ENCODE results near the gene BOLA1.
"Not testable (repeated sequence)": the region's sequence is repeated elsewhere in the genome, so short reads cannot be mapped to it uniquely, and the experiment has no call there.

The BOLA1 gene

GRCh38 chr1:149899460-149900284 lies at the start of gene BOLA1:
Gene BOLA1 (plus strand): TSS chr1:149899568. CDS start chr1:149900060, 492 bp downstream.
- DNase-seq (ENCODE audit: low spot score): peak; percentile 95
- no peak for TF ChIP-seq CTCF (IDR thresholded peaks at IDR 0.05; ENCODE audit: borderline replicate concordance, control extremely low read depth, extremely low read depth, insufficient read depth, missing control alignments)
- in situ Hi-C loops (cut with MboI; ENCODE audit: low sequenced_read_pairs, unreplicated experiment): loop anchor here (10.0 kb wide), 1 partner anchor 155 kb away; no protein-coding TSS in a partner anchor

- TF ChIP-seq CTCF (IDR thresholded peaks at IDR 0.05; ENCODE audit: borderline replicate concordance, control extremely low read depth, extremely low read depth, insufficient read depth, missing control alignments): no peak
- no peak for DNase-seq (ENCODE audit: low spot score)
- in situ Hi-C loops (cut with MboI; ENCODE audit: low sequenced_read_pairs, unreplicated experiment): no loop called here
Measured at GRCh38 chr1:149849947-149850360, 49.4 kb upstream of the BOLA1 start.

- DNase-seq (ENCODE audit: low spot score); in situ Hi-C loops (cut with MboI; ENCODE audit: low sequenced_read_pairs, unreplicated experiment): not testable (repeated sequence)
Measured at GRCh38 chr1:149850732-149851345, 48.5 kb upstream of the BOLA1 start.

GRCh38 chr1:149851585-149852213 lies 47.7 kb upstream of the BOLA1 start:
- DNase-seq (ENCODE audit: low spot score); in situ Hi-C loops (cut with MboI; ENCODE audit: low sequenced_read_pairs, unreplicated experiment): not testable (repeated sequence)

- in situ Hi-C loops (cut with MboI; ENCODE audit: low sequenced_read_pairs, unreplicated experiment); DNase-seq (ENCODE audit: low spot score): not testable (repeated sequence)
Measured at GRCh38 chr1:149852263-149852662, 47.1 kb upstream of the BOLA1 start.

- in situ Hi-C loops (cut with MboI; ENCODE audit: low sequenced_read_pairs, unreplicated experiment); DNase-seq (ENCODE audit: low spot score): not testable (repeated sequence)
Measured at GRCh38 chr1:149860271-149860670, 39.1 kb upstream of the BOLA1 start.

- DNase-seq (ENCODE audit: low spot score); in situ Hi-C loops (cut with MboI; ENCODE audit: low sequenced_read_pairs, unreplicated experiment): not testable (repeated sequence)
Measured at GRCh38 chr1:149860684-149861496, 38.5 kb upstream of the BOLA1 start.

- in situ Hi-C loops (cut with MboI; ENCODE audit: low sequenced_read_pairs, unreplicated experiment); DNase-seq (ENCODE audit: low spot score): not testable (repeated sequence)
Measured at GRCh38 chr1:149861497-149862054, 37.8 kb upstream of the BOLA1 start.

GRCh38 chr1:149866887-149867286 lies 32.5 kb upstream of the BOLA1 start:
- in situ Hi-C loops (cut with MboI; ENCODE audit: low sequenced_read_pairs, unreplicated experiment); DNase-seq (ENCODE audit: low spot score): not testable (repeated sequence)

- DNase-seq (ENCODE audit: low spot score); in situ Hi-C loops (cut with MboI; ENCODE audit: low sequenced_read_pairs, unreplicated experiment): not testable (repeated sequence)
Measured at GRCh38 chr1:149873060-149873459, 26.3 kb upstream of the BOLA1 start.
